ENCODE measurements around the gene SULF2.

SULF2 gene

DNA sequence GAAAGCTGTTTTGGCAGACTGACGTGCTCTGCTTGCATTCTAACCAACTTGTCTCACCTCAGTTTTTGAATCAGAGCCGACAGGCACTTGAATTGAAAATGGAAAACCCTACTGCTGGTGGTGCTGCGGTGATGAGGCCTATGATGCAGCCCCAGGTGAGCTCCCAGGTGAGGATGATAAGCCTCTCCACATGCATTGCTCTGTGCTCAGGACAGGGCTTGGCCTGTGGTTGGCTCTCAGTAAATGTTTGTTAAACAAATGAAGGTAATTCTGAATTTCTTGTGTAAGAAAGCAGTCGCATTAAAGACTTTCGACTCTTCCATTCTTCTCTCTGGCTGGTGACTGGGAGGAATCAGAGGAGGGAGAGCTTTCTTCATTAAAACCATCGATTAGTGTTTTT is 136.3 kb downstream of the SULF2 start:
- DNase-seq (ENCODE audit: low read depth in 2 of 2), result no peak

DNA sequence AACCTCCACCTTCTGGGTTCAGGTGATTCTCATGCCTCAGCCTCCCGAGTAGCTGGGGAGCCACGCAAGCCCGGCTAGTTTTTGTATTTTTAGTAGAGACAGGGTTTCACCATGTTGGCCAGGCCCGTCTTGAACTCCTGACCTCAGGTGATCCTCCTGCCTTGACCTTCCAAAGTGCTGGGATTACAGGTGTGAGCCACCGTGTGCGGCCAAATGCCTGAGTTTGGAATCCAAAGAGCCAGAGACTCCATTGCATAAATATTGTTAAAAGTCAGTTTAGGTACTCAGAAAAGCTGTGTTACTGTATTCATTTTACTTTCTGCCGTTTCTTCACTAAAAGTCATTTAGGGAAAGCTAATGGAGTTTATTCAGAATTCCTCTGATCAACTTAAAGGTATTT is 137.3 kb downstream of the SULF2 start:
- DNase-seq (ENCODE audit: low read depth in 2 of 2), result no peak

GRCh38 chr20:47645632-47646031 is 139.6 kb downstream of the SULF2 start:
- DNase-seq (ENCODE audit: low read depth in 2 of 2), result no peak

DNA sequence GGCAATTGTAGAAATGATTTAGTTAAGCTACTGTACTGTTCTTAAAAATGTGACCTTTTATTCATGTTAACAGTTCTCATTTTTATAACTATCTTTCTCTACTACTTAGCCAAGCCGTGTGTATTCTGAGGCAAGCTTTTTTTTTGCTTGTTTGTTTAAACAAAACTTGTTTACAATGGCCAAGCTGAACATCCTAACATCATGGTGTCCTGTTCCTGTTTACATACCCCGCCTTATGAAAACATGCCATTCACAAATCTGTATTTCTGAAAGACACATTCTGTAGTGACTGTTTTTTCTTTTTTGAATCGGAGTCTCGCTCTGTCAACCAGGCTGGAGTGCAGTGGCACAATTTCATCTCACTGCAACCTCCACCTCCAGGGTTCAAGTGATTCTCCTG is 142.7 kb downstream of the SULF2 start:
- DNase-seq (ENCODE audit: low read depth in 2 of 2), result no peak

DNA sequence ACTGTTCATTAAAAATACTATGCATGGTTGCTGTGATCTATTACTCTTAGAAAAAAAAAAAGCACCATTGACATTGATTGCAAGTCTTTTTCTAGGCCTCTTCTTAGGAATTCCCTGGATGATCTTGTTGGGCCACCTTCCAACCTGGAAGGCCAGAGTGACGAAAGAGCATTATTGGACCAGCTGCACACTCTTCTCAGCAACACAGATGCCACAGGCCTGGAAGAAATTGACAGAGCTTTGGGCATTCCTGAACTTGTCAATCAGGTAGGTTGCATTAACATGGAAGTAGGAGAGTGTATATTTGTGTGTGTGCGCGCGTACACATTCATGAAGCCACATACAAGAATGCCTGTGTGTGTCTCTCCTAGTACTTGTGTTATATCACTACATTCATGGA is 143.2 kb downstream of the SULF2 start:
- DNase-seq (ENCODE audit: low read depth in 2 of 2), result no peak

DNA sequence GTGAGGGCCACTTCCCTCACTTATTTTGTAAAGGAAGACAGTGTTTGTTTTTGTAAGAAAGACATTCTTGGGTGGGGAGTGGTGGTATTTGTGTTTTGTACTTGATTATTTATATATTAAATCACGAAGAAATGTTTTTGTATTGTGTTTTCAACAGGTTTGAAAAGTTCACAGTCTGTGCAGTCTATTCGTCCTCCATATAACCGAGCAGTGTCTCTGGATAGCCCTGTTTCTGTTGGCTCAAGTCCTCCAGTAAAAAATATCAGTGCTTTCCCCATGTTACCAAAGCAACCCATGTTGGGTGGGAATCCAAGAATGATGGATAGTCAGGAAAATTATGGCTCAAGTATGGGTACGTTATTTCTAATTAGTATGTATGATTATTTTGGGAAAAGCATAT is 146.4 kb downstream of the SULF2 start:
- no peak for DNase-seq (ENCODE audit: low read depth in 2 of 2)

- DNase-seq (ENCODE audit: low read depth in 2 of 2), result no peak
Observed at GRCh38 chr20:47635256-47635655, 150.0 kb downstream of the SULF2 start.

GRCh38 chr20:47631078-47631477 is 154.2 kb downstream of the SULF2 start:
- DNase-seq (ENCODE audit: low read depth in 2 of 2), result no peak

DNA sequence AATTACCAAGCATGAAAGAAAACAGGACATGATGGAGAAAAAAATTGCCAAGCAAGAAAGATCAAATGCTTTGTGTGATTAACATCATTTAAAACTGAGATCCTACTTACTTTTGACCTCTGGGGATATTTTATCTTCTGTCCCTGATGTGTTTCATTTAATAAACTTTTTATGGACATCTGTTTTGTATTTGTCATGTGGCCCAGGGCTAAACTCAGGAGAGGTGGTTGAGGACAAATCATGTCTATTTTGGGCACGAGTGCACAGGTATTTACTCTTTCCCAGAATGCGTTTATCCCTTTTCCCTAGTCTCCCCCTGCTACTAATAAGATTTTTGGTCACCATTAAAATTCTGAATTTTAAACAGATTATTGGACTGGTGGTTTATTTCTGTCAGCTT is 155.4 kb downstream of the SULF2 start:
- DNase-seq (ENCODE audit: low read depth in 2 of 2), result no peak

DNA sequence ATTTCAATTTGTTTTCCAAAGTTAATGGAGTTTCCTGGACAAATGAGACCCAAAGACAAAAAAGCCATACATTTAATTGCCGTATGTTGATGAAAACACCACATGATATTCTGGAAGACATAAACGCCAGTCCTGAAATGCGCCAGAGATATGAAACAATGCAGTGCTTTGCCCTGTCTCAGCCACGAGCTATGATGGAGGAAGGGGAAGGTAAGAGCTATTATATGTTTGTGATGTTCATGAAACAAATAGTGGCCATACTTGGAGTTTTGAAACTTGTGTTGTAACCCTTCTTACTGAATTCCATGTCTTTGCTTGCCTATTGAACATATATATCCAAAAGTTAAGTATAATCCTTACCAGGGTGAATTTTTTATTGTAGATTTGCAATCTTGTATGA is 157.7 kb downstream of the SULF2 start:
- no peak for DNase-seq (ENCODE audit: low read depth in 2 of 2)

DNA sequence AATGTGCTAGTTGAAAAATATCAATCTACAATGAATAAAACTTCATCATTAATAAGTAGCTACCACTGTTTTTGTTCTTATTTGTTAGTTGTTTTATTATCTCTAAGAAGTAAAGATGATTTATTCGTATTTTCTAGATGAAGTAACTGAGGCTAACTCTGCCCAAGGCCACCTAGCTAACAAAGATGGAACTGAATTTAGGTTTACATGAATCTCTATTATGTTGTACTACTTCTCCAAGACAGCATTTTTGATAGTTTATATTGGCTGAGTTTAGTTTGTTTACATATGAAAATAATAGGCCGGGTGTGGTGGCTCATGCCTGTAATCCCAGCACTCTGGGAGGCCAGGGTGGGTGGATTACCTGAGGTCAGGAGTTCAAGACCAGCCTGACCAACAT is 162.1 kb downstream of the SULF2 start:
- no peak for DNase-seq (ENCODE audit: low read depth in 2 of 2)

GRCh38 chr20:47622118-47622665 is 163.1 kb downstream of the SULF2 start:
- no peak for DNase-seq (ENCODE audit: low read depth in 2 of 2)

DNA sequence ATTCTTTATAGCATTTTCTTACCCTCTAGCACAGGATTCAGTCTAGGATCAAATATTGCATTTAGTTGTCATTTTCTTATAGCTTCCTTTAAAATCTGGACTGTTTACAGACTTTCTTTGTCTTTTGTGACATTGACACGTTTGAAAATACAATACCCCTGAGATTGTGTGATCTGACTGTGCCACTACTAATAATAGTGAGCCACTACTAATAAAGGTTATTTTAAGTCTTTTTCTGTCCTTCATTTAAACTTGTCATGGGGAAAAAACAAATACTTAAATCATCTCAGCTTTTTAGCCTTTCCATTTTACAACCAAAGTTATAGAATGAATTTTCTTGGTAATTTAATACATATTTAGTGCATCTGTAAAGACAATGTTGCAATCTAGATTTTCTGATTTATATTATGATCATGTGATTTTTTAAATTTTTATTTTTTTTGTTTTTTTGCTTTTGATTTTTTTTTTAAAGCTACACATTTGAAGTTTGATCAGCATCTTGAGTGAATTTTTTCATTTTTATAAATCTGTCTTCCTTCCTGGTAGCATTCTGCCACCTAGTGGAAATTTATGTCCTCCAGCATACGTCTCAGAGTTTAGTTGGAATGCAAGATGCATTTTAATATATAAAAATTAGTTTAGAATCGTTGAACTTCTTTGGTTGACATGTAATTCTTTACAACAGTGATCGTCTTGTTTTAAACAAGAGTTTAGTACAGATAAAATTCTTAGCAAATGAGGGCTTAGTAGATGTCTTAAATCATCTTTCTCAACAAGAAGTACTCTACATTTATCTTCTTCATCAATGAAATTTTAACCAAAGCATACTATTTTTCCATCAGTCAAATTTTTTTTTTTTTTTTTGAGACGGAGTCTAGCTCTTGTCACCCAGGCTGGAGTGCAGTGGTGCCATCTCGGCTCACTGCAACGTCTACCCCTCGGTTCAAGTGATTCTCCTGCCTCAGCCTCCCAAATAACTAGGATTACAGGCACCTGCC is 164.2 kb downstream of the SULF2 start:
- no peak for DNase-seq (ENCODE audit: low read depth in 2 of 2)

DNA sequence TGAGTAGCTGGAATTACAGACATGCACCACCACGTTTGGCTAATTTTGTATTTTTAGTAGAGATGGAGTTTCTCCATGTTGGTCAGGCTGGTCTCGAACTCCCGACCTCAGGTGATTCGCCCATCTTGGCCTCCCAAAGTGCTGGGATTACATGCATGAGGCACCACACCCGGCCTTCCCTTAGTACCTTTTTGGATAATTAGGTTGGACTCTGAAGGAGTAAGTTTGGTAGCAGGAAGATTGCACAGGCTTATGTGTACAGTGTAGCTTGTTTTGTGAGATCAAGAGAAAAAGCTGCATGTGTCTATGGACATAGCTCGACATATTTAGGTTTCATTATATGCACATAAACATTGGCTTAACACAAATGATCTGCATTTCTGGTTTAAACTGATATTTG is 166.8 kb downstream of the SULF2 start:
- no peak for DNase-seq (ENCODE audit: low read depth in 2 of 2)

DNA sequence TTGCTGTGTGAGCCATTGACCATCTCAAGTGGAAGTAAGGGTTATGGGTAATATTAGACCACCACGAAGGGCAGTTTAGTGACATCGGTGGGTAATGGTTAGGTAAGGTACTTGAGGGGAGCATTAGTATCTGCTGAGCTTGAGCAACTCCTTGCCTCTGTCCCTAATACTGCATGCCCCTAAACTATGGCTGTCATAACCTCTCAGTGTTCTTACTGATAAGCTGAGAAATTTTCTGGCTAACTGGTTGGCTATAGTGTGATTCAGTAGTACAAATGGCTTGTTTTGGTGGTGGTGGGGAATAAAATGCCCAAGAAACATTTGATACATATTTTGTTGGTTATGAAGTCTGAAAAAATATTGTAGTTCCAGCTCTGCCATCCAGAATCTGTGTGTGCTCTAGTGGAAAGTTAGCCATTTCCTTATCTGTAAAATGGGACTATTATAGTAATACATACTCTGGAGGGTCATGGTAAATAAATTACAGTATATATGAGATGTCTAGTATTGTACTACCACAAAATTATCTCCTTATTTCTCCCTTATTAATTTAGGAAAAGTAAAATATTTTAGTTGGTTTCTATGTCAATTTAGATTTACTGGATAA is 170.5 kb downstream of the SULF2 start:
- no peak for DNase-seq (ENCODE audit: low read depth in 2 of 2)

GRCh38 chr20:47612670-47613069 is 172.6 kb downstream of the SULF2 start:
- DNase-seq (ENCODE audit: low read depth in 2 of 2), result no peak

- DNase-seq (ENCODE audit: low read depth in 2 of 2), result no peak
Observed at GRCh38 chr20:47611785-47612184, 173.5 kb downstream of the SULF2 start.

DNA sequence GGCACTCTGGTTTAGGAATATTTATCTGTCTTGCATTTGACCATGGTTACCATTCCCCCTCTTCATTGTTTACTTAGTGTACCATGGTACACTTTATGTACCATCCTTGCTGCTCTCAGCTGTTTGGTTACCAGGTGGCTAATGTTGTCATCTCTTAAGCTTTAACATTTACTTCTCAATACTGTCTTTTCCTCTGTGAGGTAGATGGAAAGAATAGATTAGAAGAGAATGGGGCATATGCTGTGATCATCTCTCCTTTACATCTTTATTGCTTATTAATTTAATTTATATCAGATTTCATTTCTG is 174.4 kb downstream of the SULF2 start:
- no peak for DNase-seq (ENCODE audit: low read depth in 2 of 2)

GRCh38 chr20:47610247-47610944 is 174.9 kb downstream of the SULF2 start:
- DNase-seq (ENCODE audit: low read depth in 2 of 2), result peak; percentile 66 to 77

DNA sequence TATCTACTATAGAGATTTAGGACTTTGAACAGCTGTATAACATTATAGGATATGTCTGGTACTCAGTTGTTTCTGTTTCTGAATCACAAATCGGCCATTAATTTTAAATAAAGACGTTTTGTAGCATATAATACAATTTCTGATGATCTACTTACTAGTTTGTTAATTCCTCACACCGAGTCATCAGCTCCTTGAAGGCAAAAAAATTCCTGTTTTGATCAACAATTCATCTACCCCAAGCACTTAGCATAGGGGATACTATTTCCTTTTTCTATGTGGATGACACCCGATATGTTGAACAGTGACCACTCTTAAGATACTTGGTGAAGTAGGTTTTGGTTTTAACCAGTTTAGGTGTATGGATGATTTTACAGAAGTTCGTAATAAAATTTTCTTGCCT is 176.3 kb downstream of the SULF2 start:
- no peak for DNase-seq (ENCODE audit: low read depth in 2 of 2)

Data from activated CD8-positive, alpha-beta memory T cell treated with anti-CD3 and anti-CD28 coated beads for 4 hours (primary cell).